ENCODE measurements around the gene RNF168. TPM values are rescaled to one million over a fixed set of nuclear protein-coding genes. Genes with fewer than 3 reads are reported as not detected.

Gene RNF168, protein sequence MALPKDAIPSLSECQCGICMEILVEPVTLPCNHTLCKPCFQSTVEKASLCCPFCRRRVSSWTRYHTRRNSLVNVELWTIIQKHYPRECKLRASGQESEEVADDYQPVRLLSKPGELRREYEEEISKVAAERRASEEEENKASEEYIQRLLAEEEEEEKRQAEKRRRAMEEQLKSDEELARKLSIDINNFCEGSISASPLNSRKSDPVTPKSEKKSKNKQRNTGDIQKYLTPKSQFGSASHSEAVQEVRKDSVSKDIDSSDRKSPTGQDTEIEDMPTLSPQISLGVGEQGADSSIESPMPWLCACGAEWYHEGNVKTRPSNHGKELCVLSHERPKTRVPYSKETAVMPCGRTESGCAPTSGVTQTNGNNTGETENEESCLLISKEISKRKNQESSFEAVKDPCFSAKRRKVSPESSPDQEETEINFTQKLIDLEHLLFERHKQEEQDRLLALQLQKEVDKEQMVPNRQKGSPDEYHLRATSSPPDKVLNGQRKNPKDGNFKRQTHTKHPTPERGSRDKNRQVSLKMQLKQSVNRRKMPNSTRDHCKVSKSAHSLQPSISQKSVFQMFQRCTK
- 15.2 and 18.1 TPM in 2 replicates for total RNA-seq (2012; rRNA removed)
- 2.5 TPM in 2 replicates for polyA plus RNA-seq (2012; rRNA removed)
- 0.81 and 1.3 TPM in 2 replicates for polyA plus RNA-seq (2012; cell fraction: cytosol; rRNA removed)
- 1.3 and 3.3 TPM in 2 replicates for polyA plus RNA-seq (2012; cell fraction: nucleus; rRNA removed; ENCODE audit: low replicate concordance)
- percentile 79 among the genes with signal in this experiment for Bru-seq, nascent RNA
- BruChase-seq, experiment 1, labeled RNA remaining after a 6-hour chase = percentile 86 among the genes with signal in this experiment
- percentile 86 among the genes with signal in this experiment for BruChase-seq, experiment 2, labeled RNA remaining after a 2-hour chase
- long read RNA-seq, full-length matches to known transcripts = 1 of 9 reads
- long read RNA-seq, partial matches to known transcripts = 5 of 9 reads
- long read RNA-seq, other reads (novel, unspliced or antisense) = 3 of 9 reads

DNA sequence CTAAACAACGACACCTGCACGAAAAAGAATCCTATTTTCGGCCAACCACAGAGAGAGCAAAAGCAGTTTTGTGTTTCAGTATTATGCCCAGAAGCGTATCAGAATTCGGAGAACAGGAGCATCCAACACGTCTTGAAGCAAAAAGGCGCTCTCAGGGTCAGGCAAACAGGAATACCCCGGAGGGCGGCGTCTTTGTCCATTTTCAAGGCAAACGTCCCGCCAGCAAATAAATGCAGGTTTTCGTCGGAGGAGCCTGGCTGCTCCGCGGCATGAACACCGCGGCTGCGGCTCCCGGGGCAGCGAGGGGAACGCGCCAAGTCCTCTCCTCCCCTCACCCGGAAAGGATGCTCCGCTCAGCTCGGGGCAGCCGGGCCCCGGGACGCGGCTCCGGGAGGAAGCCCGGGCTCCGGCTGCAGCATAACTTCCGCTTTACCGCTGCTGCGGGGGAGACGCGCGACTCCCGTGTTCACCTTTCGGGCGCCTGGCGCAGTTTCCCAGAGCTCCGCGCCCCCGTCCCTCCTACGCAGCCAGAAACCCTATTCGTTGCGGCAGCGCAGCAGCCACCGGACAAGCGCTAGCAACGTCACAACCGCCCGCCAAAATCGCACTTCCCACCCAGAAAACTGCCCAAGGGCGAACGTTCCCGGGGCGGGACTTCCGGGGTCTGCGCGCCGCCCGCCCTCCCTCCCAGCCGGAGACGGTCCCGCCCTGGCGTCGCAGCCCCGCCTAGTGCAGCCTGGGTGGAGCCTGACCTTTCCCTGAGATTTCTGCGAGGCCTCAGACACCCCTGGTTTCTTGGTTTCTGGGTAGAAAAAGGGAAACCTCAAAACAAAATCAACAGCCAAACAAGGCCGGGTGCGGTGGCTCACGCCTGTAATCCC is at the start of gene RNF168:
Gene RNF168 (minus strand): TSS at position 573 of the 881 bp plus-strand sequence. CDS start 595 bp downstream, outside the sequence.
- ATAC-seq (ENCODE audit: low read depth) (peak; percentile 92), DNase-seq (peak; percentile 93)
- Histone ChIP-seq H3K9me3 (ENCODE audit: control insufficient read depth, insufficient read depth, low read length) (no peaks in the 10 kb centered on the region), H3K79me1 (ENCODE audit: low read depth in 1 of 2, low read length in 2 of 2) (peaks cover 5 to 38% of the 10 kb centered on the region in 2 experiments; a peak in 3 of 4 replicates), H4K8ac (ENCODE audit: low read depth in 2 of 2, low read length in 2 of 2) (peak within 1 kb of the TSS; percentile 84 to 89), H3K27ac (ENCODE audit: insufficient read depth, low read length) (peak within 1 kb of the TSS; percentile 94), H4K5ac (ENCODE audit: low read depth, low read length) (peak within 1 kb of the TSS; percentile 81), H3K9me1 (ENCODE audit: insufficient read depth, low read length) (peaks cover 5% of the 10 kb centered on the region; the same call in 1 of the 2 replicates), H3K4me1 (ENCODE audit: control insufficient read depth, insufficient read depth, low read length) (peaks cover 2% of the 10 kb centered on the region; the same call in 1 of the 2 replicates), H4K20me1 (ENCODE audit: insufficient read depth, low read length) (peaks cover 39% of the 10 kb centered on the region), H2BK120ac (ENCODE audit: low read depth, low read length) (peak within 1 kb of the TSS; percentile 84), H3K14ac (replicated peaks; ENCODE audit: low read depth, low read length) (peak within 1 kb of the TSS; percentile 96), H3K4me3 (ENCODE audit: insufficient read depth, low read depth, low read length) (peak within 1 kb of the TSS; percentile 87), H3K36me3 (ENCODE audit: control insufficient read depth, insufficient read depth, low read length) (0 out of 2 replicates have a peak, but pooled peaks cover 2% of the 10 kb centered on the region), H2BK5ac (ENCODE audit: low read depth, low read length, poor library complexity, severe bottlenecking) (peak within 1 kb of the TSS; percentile 94), H2AK5ac (ENCODE audit: low read depth, low read length) (peak within 1 kb of the TSS; percentile 98), H3K4me2 (ENCODE audit: low read depth, low read length) (peak within 1 kb of the TSS; percentile 97), H3K18ac (ENCODE audit: low read depth, low read length) (peak within 1 kb of the TSS; percentile 77), H3K4ac (ENCODE audit: low read depth, low read length) (peak within 1 kb of the TSS; percentile 94), H4K91ac (ENCODE audit: insufficient read depth, low read depth, low read length) (peak within 1 kb of the TSS; percentile 59), H3K56ac (ENCODE audit: extremely low read depth, insufficient read depth, low read length) (peak within 1 kb of the TSS; percentile 92), H3K27me3 (ENCODE audit: control insufficient read depth, insufficient read depth, low read length) (no peaks in the 10 kb centered on the region), H2AK9ac (replicated peaks; ENCODE audit: low read depth, low read length, poor library complexity) (peak within 1 kb of the TSS; percentile 87), H2BK20ac (ENCODE audit: low read depth, low read length) (no peak within 1 kb of the TSS), H2AFZ (replicated peaks; ENCODE audit: low read length, poor library complexity) (peak within 1 kb of the TSS; percentile 90), H2BK15ac (ENCODE audit: low read depth, low read length) (peak within 1 kb of the TSS; percentile 69; the same call in 2 of the 3 replicates), H3K9ac (ENCODE audit: low read depth, low read length) (peak within 1 kb of the TSS; percentile 92), H3K23ac (ENCODE audit: low read depth, low read length) (peak within 1 kb of the TSS; percentile 96)
- BruUV-seq (replicated peaks) = TSS peak; percentile 51
- POLR2A ChIA-PET (ENCODE audit: unreplicated experiment) = no interaction called here
- in situ Hi-C loops (cut with MboI; ENCODE audit: low sequenced_read_pairs) (no loop called here), dilution Hi-C loops (cut with HindIII; ENCODE audit: low sequenced_read_pairs, unreplicated experiment) (no loop called here), intact Hi-C loops (cut with micrococcal nuclease) (loop anchor here (2.0 to 5.0 kb wide), 2 partner anchors 71 to 251 kb away; partner anchors contain the start of gene UBXN7)
- WGBS, 2 experiments (ENCODE audit: extremely low coverage in 2 of 2, insufficient read length in 1 of 2) = 1% methylated on average over 19 of the region's 75 CpGs; no CpG with 5 or more reads in 1 of the 2 experiments
- CTCF ChIA-PET = interaction anchor here (0.5 kb wide), 1 partner anchor 78 kb away, joined by 3 read pairs; no protein-coding TSS in a partner anchor
- TF ChIP-seq MAZ (IDR thresholded peaks at IDR 0.05; ENCODE audit: borderline replicate concordance, low read depth, low read length) (peak; percentile 55; the same call in 1 of the 2 replicates), SMC3 (IDR thresholded peaks at IDR 0.05; ENCODE audit: low read depth, low read length) (no peak), RFX5 (IDR thresholded peaks at IDR 0.05; ENCODE audit: low read depth, low read length) (no peak), FOS (IDR thresholded peaks at IDR 0.05; ENCODE audit: low read depth, low read length) (no peak), RAD21 (IDR thresholded peaks at IDR 0.05; ENCODE audit: low read length) (no peak), MXI1 (IDR thresholded peaks at IDR 0.05; ENCODE audit: borderline replicate concordance, low read depth, low read length) (no peak)
- TF ChIP-seq, protein P1, sequence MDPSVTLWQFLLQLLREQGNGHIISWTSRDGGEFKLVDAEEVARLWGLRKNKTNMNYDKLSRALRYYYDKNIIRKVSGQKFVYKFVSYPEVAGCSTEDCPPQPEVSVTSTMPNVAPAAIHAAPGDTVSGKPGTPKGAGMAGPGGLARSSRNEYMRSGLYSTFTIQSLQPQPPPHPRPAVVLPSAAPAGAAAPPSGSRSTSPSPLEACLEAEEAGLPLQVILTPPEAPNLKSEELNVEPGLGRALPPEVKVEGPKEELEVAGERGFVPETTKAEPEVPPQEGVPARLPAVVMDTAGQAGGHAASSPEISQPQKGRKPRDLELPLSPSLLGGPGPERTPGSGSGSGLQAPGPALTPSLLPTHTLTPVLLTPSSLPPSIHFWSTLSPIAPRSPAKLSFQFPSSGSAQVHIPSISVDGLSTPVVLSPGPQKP (IDR thresholded peaks at IDR 0.05; ENCODE audit: borderline replicate concordance, low read depth, low read length) = no peak
- TF ChIP-seq, protein P2, sequence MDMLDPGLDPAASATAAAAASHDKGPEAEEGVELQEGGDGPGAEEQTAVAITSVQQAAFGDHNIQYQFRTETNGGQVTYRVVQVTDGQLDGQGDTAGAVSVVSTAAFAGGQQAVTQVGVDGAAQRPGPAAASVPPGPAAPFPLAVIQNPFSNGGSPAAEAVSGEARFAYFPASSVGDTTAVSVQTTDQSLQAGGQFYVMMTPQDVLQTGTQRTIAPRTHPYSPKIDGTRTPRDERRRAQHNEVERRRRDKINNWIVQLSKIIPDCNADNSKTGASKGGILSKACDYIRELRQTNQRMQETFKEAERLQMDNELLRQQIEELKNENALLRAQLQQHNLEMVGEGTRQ (IDR thresholded peaks at IDR 0.05; ENCODE audit: low read depth, low read length) = no peak

Measured in IMR-90 (cell line).